GM23248 (cell line): ENCODE results near the gene ELL2. TPM values are rescaled to one million over a fixed set of nuclear protein-coding genes. Genes with fewer than 3 reads are reported as not detected.

ENCODE experiments used
- DNase-seq: peaks from one replicate; pipeline ENCODE4 v3.0.0-alpha.2; 2015
- H2AFZ ChIP-seq: fragments of 200-600 bp; sonication (generic); 2 replicates; pipeline ENCODE4 v1.6.1; 2016; ENCODE audit warnings: antibody characterized with exemption
- H3F3A ChIP-seq: fragments of 200-600 bp; sonication (generic); 2 replicates; pipeline ENCODE4 v1.6.1; 2016; ENCODE audit warnings: mild to moderate bottlenecking, antibody characterized with exemption, mixed run types; ENCODE audit not compliant: insufficient read depth
- H3K27ac ChIP-seq: fragments of 200-600 bp; sonication (generic); 2 replicates; pipeline ENCODE4 v1.5.1; 2016; ENCODE audit warnings: mild to moderate bottlenecking
- H3K27me3 ChIP-seq: fragments of 200-600 bp; sonication (generic); replicated peaks from 2 replicates; pipeline ENCODE4 v1.6.1; 2016; ENCODE audit warnings: mild to moderate bottlenecking; ENCODE audit not compliant: insufficient read depth
- H3K36me3 ChIP-seq: fragments of 200-600 bp; sonication (generic); 2 replicates; pipeline ENCODE4 v1.6.1; 2016; ENCODE audit warnings: low read depth, mild to moderate bottlenecking
- H3K4me1 ChIP-seq: fragments of 200-600 bp; sonication (generic); 2 replicates; pipeline ENCODE4 v1.6.1; 2016; ENCODE audit warnings: mild to moderate bottlenecking; ENCODE audit not compliant: insufficient read depth
- H3K4me2 ChIP-seq: fragments of 200-600 bp; sonication (generic); one replicate; pipeline ENCODE4 v1.6.1; 2016; ENCODE audit warnings: mild to moderate bottlenecking; ENCODE audit not compliant: unreplicated experiment
- H3K4me3 ChIP-seq: fragments of 200-600 bp; sonication (generic); 2 replicates; pipeline ENCODE4 v1.5.1; 2016; ENCODE audit warnings: mild to moderate bottlenecking
- H3K79me2 ChIP-seq: fragments of 200-600 bp; sonication (generic); 2 replicates; pipeline ENCODE4 v1.6.1; 2016; ENCODE audit warnings: mild to moderate bottlenecking; ENCODE audit not compliant: insufficient read depth
- H3K9ac ChIP-seq: fragments of 200-600 bp; sonication (generic); 2 replicates; pipeline ENCODE4 v1.6.1; 2016; ENCODE audit warnings: mild to moderate bottlenecking
- H3K9me2 ChIP-seq: fragments of 200-600 bp; sonication (generic); 2 replicates; pipeline ENCODE4 v1.6.1; 2016; ENCODE audit warnings: mixed run types, mild to moderate bottlenecking, moderate library complexity; ENCODE audit not compliant: insufficient read depth
- H3K9me3 ChIP-seq: fragments of 200-600 bp; sonication (generic); one replicate; pipeline ENCODE4 v1.6.1; 2017; ENCODE audit warnings: low read depth
- H4K20me1 ChIP-seq: fragments of 200-600 bp; sonication (generic); 2 replicates; pipeline ENCODE4 v1.6.0; 2016; ENCODE audit not compliant: insufficient read depth
- EZH2 ChIP-seq: fragments of 200-600 bp; sonication (generic); IDR thresholded peaks from 2 replicates; pipeline ENCODE4 v1.6.1; 2018; ENCODE audit warnings: antibody characterized with exemption, mild to moderate bottlenecking; ENCODE audit not compliant: insufficient read depth, poor library complexity, severe bottlenecking
- EZH2phosphoT487 ChIP-seq: fragments of 200-600 bp; sonication (generic); IDR thresholded peaks from 2 replicates; pipeline ENCODE4 v1.6.1; 2018; ENCODE audit warnings: antibody characterized with exemption, moderate library complexity, mild to moderate bottlenecking, low read depth; ENCODE audit not compliant: insufficient read depth
- WGBS, 2 experiments: methylation state at CpG; one replicate each; pipeline ENCODE4 v1.1.6; 2015 to 2017; ENCODE audit warnings: low lambda C conversion rate in 2 of 2, low coverage in 1 of 2; ENCODE audit errors: missing lambda C conversion rate in 2 of 2; 5-methylcytosine and 5-hydroxymethylcytosine counted together
- in situ Hi-C: fragments of 300-500 bp; cut with MboI; formaldehyde crosslinking; loops from 2 replicates; pipeline ENCODE4 v1.15.0; 2020
- polyA plus RNA-seq: library from polyadenylated mRNA; unstranded; fragments of >200 nt; fragmentation: Nextera tagmentation; extraction: Ambion mirVana; gene quantifications from 2 replicates; pipeline ENCODE4 v1.2.1, GENCODE V29; 2016
- total RNA-seq: library from RNA; depleted of rRNA; stranded (reverse); fragments of >200 nt; shearing (Covaris generic); gene quantifications from 2 replicates; pipeline ENCODE4 v1.2.3, GENCODE V29; 2014

Gene ELL2
- total and polyA plus RNA-seq, 2 experiments from 2014 or later: 159 to 243 TPM

DNA sequence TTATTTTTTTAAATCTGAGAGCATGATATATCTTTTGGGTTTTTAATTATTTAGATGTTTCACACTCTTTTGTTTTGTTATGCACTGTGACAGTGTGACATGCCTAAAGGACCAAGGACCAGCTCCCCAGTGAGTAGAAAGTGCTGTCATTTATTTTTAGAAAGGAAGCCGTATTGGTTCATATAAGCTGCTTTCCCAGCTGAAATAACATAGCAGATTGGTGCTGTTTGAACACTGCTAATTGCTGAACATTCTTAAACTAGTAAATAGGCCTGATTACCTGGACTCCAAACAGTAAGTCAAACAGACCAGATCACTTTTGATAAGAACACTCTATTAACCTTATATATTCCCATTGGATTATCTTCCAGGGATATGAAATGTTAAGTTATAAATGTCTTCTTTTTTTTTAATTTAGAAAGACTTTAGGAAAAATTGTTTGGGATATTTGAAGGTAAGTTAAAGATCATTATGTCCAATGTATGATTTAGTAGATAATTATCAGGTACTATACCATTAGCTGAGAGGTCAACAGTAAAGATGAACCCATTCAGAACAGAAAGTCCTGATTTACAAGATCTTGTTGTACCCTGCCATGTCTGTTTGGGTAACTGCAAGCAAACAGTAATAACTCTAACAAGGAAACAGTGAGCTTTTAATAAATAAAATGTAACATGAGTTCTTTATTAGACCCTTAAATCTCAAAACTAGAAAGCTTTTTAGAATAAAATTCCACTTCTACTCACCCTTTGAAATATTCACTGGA, 27.8 kb upstream of the ELL2 start:
- in situ Hi-C loops: no loop called here
- H3K4me2 ChIP-seq: no peak overlapping the region
- H3K4me1 ChIP-seq: peaks cover 18% of the 10 kb centered on the region
- DNase-seq: no peak
- no peaks in the 10 kb centered on the region for H3K27me3 ChIP-seq
- H3K9ac ChIP-seq: no peak overlapping the region
- H3K9me2 ChIP-seq: no peaks in the 10 kb centered on the region; the same call in 1 of the 2 replicates
- peaks cover 5% of the 10 kb centered on the region; the same call in 1 of the 2 replicates for H3K79me2 ChIP-seq
- no peaks in the 10 kb centered on the region for H4K20me1 ChIP-seq
- H2AFZ ChIP-seq: no peak overlapping the region
- H3F3A ChIP-seq: peaks cover 1% of the 10 kb centered on the region; the same call in 1 of the 2 replicates
- 94 to 96% methylated on average over 1 of the region's 1 CpG for whole genome bisulfite sequencing, 2 experiments
- H3K27ac ChIP-seq: no peak overlapping the region
- H3K36me3 ChIP-seq: no peaks in the 10 kb centered on the region
- no peak overlapping the region for H3K4me3 ChIP-seq
- TF ChIP-seq EZH2 (no peak), EZH2phosphoT487 (no peak)
- H3K9me3 ChIP-seq: no peaks in the 10 kb centered on the region

DNA sequence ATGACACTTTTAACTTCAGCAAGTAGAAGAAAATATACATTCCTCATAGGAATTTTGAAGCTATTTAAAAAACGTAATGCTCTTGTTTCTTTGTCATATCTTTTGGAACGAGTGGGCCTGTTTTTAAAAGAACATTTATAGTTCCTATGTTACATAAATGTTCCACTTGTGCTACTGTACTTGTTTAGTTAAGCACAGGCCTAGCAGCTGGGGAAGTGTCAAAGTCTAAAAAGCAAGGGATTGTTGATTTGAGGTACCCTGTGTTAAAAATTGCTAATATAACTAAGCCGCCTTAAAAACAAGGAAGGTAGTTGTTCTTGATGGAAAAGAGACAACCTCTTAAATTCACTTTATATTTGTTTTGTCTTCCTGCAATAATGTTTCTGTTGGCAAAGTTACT, 27.2 kb upstream of the ELL2 start:
- Histone ChIP-seq H2AFZ (no peak overlapping the region), H3F3A (peaks cover 6% of the 10 kb centered on the region; the same call in 1 of the 2 replicates), H3K27me3 (no peaks in the 10 kb centered on the region), H3K9ac (no peak overlapping the region), H3K9me2 (no peaks in the 10 kb centered on the region; the same call in 1 of the 2 replicates), H3K4me2 (no peak overlapping the region), H4K20me1 (no peaks in the 10 kb centered on the region), H3K27ac (no peak overlapping the region), H3K79me2 (peaks cover 5% of the 10 kb centered on the region; the same call in 1 of the 2 replicates), H3K4me3 (no peak overlapping the region), H3K9me3 (no peaks in the 10 kb centered on the region), H3K4me1 (peaks cover 24% of the 10 kb centered on the region), H3K36me3 (no peaks in the 10 kb centered on the region)
- WGBS, 2 experiments: 94 to 97% methylated on average over 3 of the region's 3 CpGs
- DNase-seq: no peak
- TF ChIP-seq EZH2 (no peak), EZH2phosphoT487 (no peak)
- in situ Hi-C loops: no loop called here

DNA sequence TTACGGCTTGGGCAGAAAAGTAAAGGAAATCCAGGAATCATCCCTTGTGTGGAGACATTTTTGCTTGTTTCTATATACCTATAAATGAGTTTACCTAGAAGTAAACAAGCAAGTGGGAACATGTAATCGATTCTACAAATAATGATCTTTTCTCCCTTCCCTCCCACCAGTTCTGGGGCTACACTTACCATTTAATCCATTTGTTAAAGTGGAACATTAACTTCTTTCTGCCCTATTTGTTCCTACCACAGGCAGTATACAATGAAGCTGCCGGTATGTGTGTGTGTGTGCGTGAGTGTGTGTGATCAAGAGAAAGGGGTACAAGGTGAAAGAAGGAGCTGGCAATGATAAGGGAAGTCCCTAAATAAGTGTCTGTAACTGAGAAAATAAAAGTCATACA, 26.4 kb upstream of the ELL2 start:
- peaks cover 5% of the 10 kb centered on the region; the same call in 1 of the 2 replicates for H3K79me2 ChIP-seq
- H3K9me2 ChIP-seq: no peaks in the 10 kb centered on the region; the same call in 1 of the 2 replicates
- in situ Hi-C loops: no loop called here
- no peak overlapping the region for H3K27ac ChIP-seq
- no peak overlapping the region for H3K4me2 ChIP-seq
- H2AFZ ChIP-seq: no peak overlapping the region
- no peak overlapping the region for H3K4me3 ChIP-seq
- TF ChIP-seq EZH2 (no peak), EZH2phosphoT487 (no peak)
- H3K36me3 ChIP-seq: no peaks in the 10 kb centered on the region
- peaks cover 6% of the 10 kb centered on the region; the same call in 1 of the 2 replicates for H3F3A ChIP-seq
- no peaks in the 10 kb centered on the region for H3K9me3 ChIP-seq
- peaks cover 28% of the 10 kb centered on the region for H3K4me1 ChIP-seq
- H4K20me1 ChIP-seq: no peaks in the 10 kb centered on the region
- H3K27me3 ChIP-seq: no peaks in the 10 kb centered on the region
- 95 to 99% methylated on average over 4 of the region's 4 CpGs for WGBS, 2 experiments
- H3K9ac ChIP-seq: no peak overlapping the region
- DNase-seq: no peak

DNA sequence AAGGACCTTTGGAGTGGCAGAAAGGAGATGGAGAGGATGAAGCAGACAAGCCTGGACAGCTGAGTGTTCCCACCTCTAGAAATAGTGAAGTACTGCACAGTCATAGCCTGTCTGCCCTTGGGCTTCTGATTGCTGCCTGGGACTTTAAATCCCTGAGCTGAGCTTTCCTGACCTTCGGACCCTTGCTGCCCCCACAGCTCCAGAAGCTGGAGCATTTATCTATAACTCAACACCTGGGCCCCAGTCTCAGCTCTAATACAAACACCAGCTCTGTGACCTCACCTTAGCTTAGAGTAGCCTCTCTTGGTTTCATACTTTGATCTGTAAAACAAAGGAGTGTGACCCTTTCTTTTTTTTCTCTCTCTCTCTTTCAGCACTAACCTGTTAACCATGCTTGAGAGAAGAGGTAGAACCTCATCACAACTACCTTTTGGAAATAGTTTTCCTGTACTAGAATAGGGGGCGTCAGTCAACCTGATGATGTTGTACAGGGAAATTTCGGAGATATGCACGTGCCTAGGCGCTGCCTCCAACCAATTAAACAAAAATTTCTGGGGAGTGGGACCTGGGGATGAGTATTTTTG, 25.4 kb upstream of the ELL2 start:
- no peaks in the 10 kb centered on the region for H4K20me1 ChIP-seq
- H2AFZ ChIP-seq: no peak overlapping the region
- peaks cover 5% of the 10 kb centered on the region; the same call in 1 of the 2 replicates for H3K79me2 ChIP-seq
- H3K4me2 ChIP-seq: no peak overlapping the region
- H3K9me3 ChIP-seq: no peaks in the 10 kb centered on the region
- peaks cover 6% of the 10 kb centered on the region; the same call in 1 of the 2 replicates for H3F3A ChIP-seq
- no peak for DNase-seq
- no peak for TF ChIP-seq EZH2
- TF ChIP-seq EZH2phosphoT487: no peak
- no peak overlapping the region for H3K9ac ChIP-seq
- H3K4me1 ChIP-seq: peaks cover 28% of the 10 kb centered on the region
- no peaks in the 10 kb centered on the region for H3K36me3 ChIP-seq
- H3K4me3 ChIP-seq: no peak overlapping the region
- WGBS, 2 experiments: 95 to 100% methylated on average over 5 of the region's 5 CpGs
- no peak overlapping the region for H3K27ac ChIP-seq
- H3K9me2 ChIP-seq: no peaks in the 10 kb centered on the region; the same call in 1 of the 2 replicates
- no peaks in the 10 kb centered on the region for H3K27me3 ChIP-seq
- in situ Hi-C loops: no loop called here
